Panc1 (cell line): ENCODE data around the gene ZNF79.

Experiments used
- CTCF ChIP-seq: fragments of 450-650 bp; IDR thresholded peaks from 2 replicates; pipeline ENCODE4 v1.5.1; 2017; ENCODE audit warnings: mild to moderate bottlenecking
- SIN3A ChIP-seq: IDR thresholded peaks from 2 replicates; pipeline ENCODE4 v1.6.1; 2012; ENCODE audit warnings: low read depth, mild to moderate bottlenecking, low read length, moderate library complexity, borderline replicate concordance; ENCODE audit not compliant: insufficient read depth

- no peak for TF ChIP-seq CTCF
- TF ChIP-seq SIN3A, result no peak
These were observed 34.7 kb downstream of the ZNF79 start for GRCh38 chr9:127458921-127459320.
